NCI-H1417 (cell line): Measurements from ENCODE around the gene RNU6-9.

ENCODE experiments used
- DNase-seq, 3 experiments: peaks; one replicate each; lab custom pipeline; 2025; lab: John Stamatoyannopoulos, UW

Gene RNU6-9

GRCh38 chr19:918481-919198 lies 25.4 kb downstream of the RNU6-9 start:
- DNase-seq = peak in 2 of 3 experiments; percentile 67 to 75

GRCh38 chr19:919199-920050 lies 26.1 kb downstream of the RNU6-9 start:
- DNase-seq = peak; percentile 60 to 98 (median 93)

GRCh38 chr19:920051-920864 lies 27.0 kb downstream of the RNU6-9 start:
- DNase-seq = peak; percentile 60 to 98 (median 93)

- DNase-seq = peak in 1 of 3 experiments; percentile 55
Observed at GRCh38 chr19:924553-925086, 31.3 kb downstream of the RNU6-9 start.

- DNase-seq = peak; percentile 80 to 96 (median 87)
Observed at GRCh38 chr19:925087-925525, 31.8 kb downstream of the RNU6-9 start.

- peak; percentile 87 to 97 (median 96) for DNase-seq
Observed at GRCh38 chr19:925526-926322, 32.4 kb downstream of the RNU6-9 start, which contains the start of gene ARID3A. TSS of gene ARID3A (plus strand) at chr19:926035. CDS start at chr19:929529, 3,494 bp downstream.

- DNase-seq = peak in 1 of 3 experiments; percentile 60
Observed at GRCh38 chr19:926323-926588, 33.0 kb downstream of the RNU6-9 start.

GRCh38 chr19:926589-927350 lies 33.5 kb downstream of the RNU6-9 start:
- peak; percentile 22 to 68 (median 62) for DNase-seq

GRCh38 chr19:927351-927779 lies 34.1 kb downstream of the RNU6-9 start:
- DNase-seq = peak in 1 of 3 experiments; percentile 52

- no peak for DNase-seq
Observed at GRCh38 chr19:927780-928401, 34.6 kb downstream of the RNU6-9 start.

- no peak for DNase-seq
Observed at GRCh38 chr19:928471-929202, 35.4 kb downstream of the RNU6-9 start.

- DNase-seq = no peak
Observed at GRCh38 chr19:929203-929890, 36.1 kb downstream of the RNU6-9 start.

- no peak for DNase-seq
Observed at GRCh38 chr19:929891-930258, 36.6 kb downstream of the RNU6-9 start.

- no peak for DNase-seq
Observed at GRCh38 chr19:931860-932647, 38.8 kb downstream of the RNU6-9 start.

GRCh38 chr19:932648-933552 lies 39.6 kb downstream of the RNU6-9 start:
- no peak for DNase-seq

GRCh38 chr19:933553-933882 lies 40.2 kb downstream of the RNU6-9 start:
- no peak for DNase-seq
